Testis (tissue), 3 donors: ENCODE measurements around the gene KRTAP9-6. TPM values are rescaled to one million over a fixed set of nuclear protein-coding genes. Genes with fewer than 3 reads are reported as not detected.
"Not testable (repeated sequence)": the region's sequence is repeated elsewhere in the genome, so short reads cannot be mapped to it uniquely, and the experiment has no call there.

ENCODE experiments used
- DNase-seq: peaks from one replicate; pipeline ENCODE4 v3.0.0-alpha.2; 2019
- H3K27ac ChIP-seq, 2 donors: fragments of 200-600 bp; sonication (generic); one replicate each; pipeline ENCODE4 v1.5.1; 2019
- H3K27me3 ChIP-seq: fragments of 200-600 bp; sonication (generic); one replicate; pipeline ENCODE4 v1.5.1; 2019
- H3K36me3 ChIP-seq: fragments of 200-600 bp; sonication (generic); one replicate; pipeline ENCODE4 v1.5.1; 2017; ENCODE audit warnings: low read depth; ENCODE audit errors: missing control alignments
- H3K4me1 ChIP-seq: fragments of 200-600 bp; sonication (generic); one replicate; pipeline ENCODE4 v1.5.1; 2019
- H3K4me3 ChIP-seq, 2 donors: fragments of 200-600 bp; sonication (generic); one replicate each; pipeline ENCODE4 v1.5.1; 2017 to 2019
- H3K9me3 ChIP-seq: fragments of 200-600 bp; sonication (generic); one replicate; pipeline ENCODE4 v1.5.1; 2017
- POLR2A ChIP-seq: fragments of 450-650 bp; IDR thresholded peaks from one replicate; pipeline ENCODE4 v1.6.1; 2017; ENCODE audit warnings: antibody characterized with exemption, mild to moderate bottlenecking, moderate library complexity
- WGBS, 2 donors: methylation state at CpG; one replicate each; pipeline ENCODE4 v1.1.5; 2018; 5-methylcytosine and 5-hydroxymethylcytosine counted together
- intact Hi-C: fragments of 100-400 bp; cut with DNase I; formaldehyde crosslinking; loops from one replicate; pipeline ENCODE4 v1.15.1; 2023; ENCODE audit warnings: low total_unique reads
- polyA plus RNA-seq: library from polyadenylated mRNA; stranded (reverse); fragments of 350-450 nt; fragmentation: Illumina TruSeq; extraction: RNeasy Lipid Tissue Mini Kit (QIAGEN cat#74804); gene quantifications from one replicate; pipeline ENCODE4 v1.2.3, GENCODE V29; 2014; ENCODE audit warnings: low read depth, low replicate concordance; ENCODE audit not compliant: insufficient read depth
- total RNA-seq, 2 donors: library from RNA; depleted of rRNA; stranded (reverse); fragments of >200 nt; gene quantifications; one replicate each; pipeline ENCODE4 v1.2.3, GENCODE V29; 2016
- TF ChIP-seq, protein P1 (sequence below), 3 experiments: fragments of 450-650 bp in 2 of 3; fragments of 200-600 bp in 1 of 3; sonication (generic) in 1 of 3; IDR thresholded peaks; one replicate each; pipeline ENCODE4 v1.5.1; 2016 to 2019; ENCODE audit warnings: antibody characterized with exemption in 3 of 3, mild to moderate bottlenecking in 2 of 3, moderate library complexity in 1 of 3

Gene KRTAP9-6
- total and polyA plus RNA-seq, 3 donors from 2014 or later, result not detected

DNA sequence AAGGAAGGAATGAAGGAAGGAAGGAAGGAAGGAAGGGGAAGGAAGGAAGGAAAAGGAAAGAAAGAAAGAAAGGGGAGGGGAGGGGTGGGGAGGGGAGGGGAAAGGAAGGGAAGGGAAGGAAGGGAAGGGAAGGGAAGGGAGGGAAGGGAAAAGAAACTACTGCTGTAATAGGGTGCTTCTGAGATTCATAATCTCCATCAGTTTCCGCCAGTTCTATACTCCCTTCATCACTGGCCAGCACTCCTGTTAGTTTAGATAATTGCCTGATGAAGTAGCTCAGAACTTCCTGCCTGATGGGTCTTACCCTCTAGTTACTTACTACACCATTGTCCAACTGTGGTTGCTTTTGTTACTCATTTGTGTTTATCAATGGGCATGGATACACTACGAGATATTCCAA, 2.0 kb upstream of the KRTAP9-6 start:
- DNase-seq, result no peak
- H3K36me3 ChIP-seq, result no peaks in the 10 kb centered on the region
- H3K27ac ChIP-seq, result no peak overlapping the region
- 66 to 82% methylated on average over 2 of the region's 2 CpGs for WGBS, 2 donors
- no peak for TF ChIP-seq POLR2A
- TF ChIP-seq, protein P1, sequence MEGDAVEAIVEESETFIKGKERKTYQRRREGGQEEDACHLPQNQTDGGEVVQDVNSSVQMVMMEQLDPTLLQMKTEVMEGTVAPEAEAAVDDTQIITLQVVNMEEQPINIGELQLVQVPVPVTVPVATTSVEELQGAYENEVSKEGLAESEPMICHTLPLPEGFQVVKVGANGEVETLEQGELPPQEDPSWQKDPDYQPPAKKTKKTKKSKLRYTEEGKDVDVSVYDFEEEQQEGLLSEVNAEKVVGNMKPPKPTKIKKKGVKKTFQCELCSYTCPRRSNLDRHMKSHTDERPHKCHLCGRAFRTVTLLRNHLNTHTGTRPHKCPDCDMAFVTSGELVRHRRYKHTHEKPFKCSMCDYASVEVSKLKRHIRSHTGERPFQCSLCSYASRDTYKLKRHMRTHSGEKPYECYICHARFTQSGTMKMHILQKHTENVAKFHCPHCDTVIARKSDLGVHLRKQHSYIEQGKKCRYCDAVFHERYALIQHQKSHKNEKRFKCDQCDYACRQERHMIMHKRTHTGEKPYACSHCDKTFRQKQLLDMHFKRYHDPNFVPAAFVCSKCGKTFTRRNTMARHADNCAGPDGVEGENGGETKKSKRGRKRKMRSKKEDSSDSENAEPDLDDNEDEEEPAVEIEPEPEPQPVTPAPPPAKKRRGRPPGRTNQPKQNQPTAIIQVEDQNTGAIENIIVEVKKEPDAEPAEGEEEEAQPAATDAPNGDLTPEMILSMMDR (IDR thresholded peaks at IDR 0.05), result no peak
- intact Hi-C loops, result no loop called here
- H3K9me3 ChIP-seq, result no peaks in the 10 kb centered on the region
- no peaks in the 10 kb centered on the region for H3K27me3 ChIP-seq
- no peaks in the 10 kb centered on the region for H3K4me1 ChIP-seq
- H3K4me3 ChIP-seq, result no peak overlapping the region

DNA sequence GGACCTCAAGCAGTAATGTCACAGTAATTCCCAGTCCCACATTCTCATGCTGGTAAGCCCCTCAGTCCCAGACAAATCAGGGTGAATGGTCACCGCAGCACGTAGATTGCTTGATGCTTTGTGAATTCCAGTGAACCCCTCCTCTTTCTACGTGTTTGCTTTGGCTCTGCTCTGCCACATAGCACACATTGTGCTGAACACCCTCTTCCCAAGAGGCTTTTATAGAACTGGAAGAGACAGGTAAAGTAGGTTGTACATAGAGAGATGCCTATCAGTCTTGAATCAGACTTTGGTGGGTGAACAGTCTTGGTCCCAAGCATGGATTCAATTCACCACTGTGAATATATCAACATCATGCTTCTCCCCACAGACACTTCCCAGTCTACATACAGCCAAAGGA, 579 bp upstream of the KRTAP9-6 start:
- Histone ChIP-seq H3K4me1 (no peaks in the 10 kb centered on the region), H3K36me3 (no peaks in the 10 kb centered on the region), H3K4me3 (no peak overlapping the region), H3K27me3 (no peaks in the 10 kb centered on the region), H3K9me3 (no peaks in the 10 kb centered on the region), H3K27ac (no peak overlapping the region)
- intact Hi-C loops, result no loop called here
- 73 to 84% methylated on average over 3 of the region's 3 CpGs for WGBS, 2 donors
- DNase-seq, result no peak
- TF ChIP-seq, protein P1 (IDR thresholded peaks at IDR 0.05), result no peak
- no peak for TF ChIP-seq POLR2A

DNA sequence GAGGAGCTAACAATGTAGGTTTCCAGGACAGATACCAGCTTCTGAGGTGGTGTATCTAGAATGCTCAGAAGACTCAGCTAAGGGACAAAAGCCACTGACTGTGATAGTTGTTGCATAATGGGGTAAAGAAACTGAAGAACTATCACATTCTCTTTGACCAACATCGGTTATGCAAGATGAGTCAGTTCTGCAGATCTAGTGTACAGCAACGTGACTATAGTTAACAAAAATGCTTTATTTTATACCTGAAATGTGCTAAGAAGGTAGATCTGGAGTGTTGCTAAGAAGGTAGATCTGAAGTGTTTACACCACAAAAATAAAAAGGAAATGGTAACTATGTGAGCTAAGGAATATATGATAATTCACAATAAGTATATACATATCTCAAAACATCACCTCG, 2.5 kb downstream of the KRTAP9-6 start:
- no peak for TF ChIP-seq POLR2A
- TF ChIP-seq, protein P1 (IDR thresholded peaks at IDR 0.05), result no peak
- Histone ChIP-seq H3K4me1 (no peaks in the 10 kb centered on the region), H3K9me3 (no peaks in the 10 kb centered on the region), H3K27me3 (no peaks in the 10 kb centered on the region), H3K4me3 (no peak overlapping the region), H3K36me3 (no peaks in the 10 kb centered on the region), H3K27ac (no peak overlapping the region)
- intact Hi-C loops, result no loop called here
- DNase-seq, result no peak
- WGBS, 2 donors, result no CpG with 5 or more reads among the region's 3 CpGs

DNA sequence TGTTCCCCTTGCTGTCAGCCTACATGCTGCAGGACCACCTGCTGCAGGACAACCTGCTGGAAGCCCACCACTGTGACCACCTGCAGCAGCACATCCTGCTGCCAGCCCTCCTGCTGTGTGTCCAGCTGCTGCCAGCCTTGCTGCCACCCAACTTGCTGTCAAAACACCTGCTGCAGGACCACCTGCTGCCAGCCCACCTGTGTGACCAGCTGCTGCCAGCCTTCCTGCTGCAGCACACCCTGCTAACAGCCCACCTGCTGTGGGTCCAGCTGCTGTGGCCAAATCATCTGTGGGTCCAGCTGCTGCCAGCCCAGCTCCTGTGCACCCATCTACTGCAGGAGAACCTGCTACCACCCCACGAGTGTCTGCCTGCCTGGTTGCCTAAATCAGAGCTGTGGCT, 6.1 kb downstream of the KRTAP9-6 start:
- H3K4me3 ChIP-seq, H3K9me3 ChIP-seq, intact Hi-C loops, H3K36me3 ChIP-seq, H3K27ac ChIP-seq, DNase-seq, H3K27me3 ChIP-seq, H3K4me1 ChIP-seq: not testable (repeated sequence)
- WGBS, 2 donors, result no CpG with 5 or more reads among the region's 1 CpG

DNA sequence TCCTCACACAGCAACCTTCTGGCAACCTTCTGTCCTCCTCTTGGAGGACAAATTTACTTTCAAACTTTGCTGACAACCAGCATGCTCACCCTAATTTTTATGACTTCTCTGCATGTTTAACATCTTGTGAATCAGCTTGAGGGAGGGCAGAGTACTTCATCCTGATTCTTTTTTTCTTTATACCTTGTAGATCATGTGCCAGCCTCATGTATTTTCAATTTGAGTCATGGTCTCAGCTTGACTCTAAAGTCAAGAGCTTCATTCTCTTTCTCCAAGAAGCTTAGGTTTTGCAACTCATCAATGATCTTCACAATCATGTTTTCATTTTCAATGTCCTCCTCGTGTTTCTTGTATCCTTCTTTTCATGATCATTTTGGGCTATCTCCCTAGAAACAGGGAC, 6.7 kb downstream of the KRTAP9-6 start:
- Histone ChIP-seq H3K27ac (no peak overlapping the region), H3K9me3 (no peaks in the 10 kb centered on the region), H3K4me1 (no peaks in the 10 kb centered on the region), H3K36me3 (no peaks in the 10 kb centered on the region), H3K27me3 (no peaks in the 10 kb centered on the region), H3K4me3 (no peak overlapping the region)
- no peak for DNase-seq
- intact Hi-C loops, result no loop called here
- no CpG with 5 or more reads among the region's 1 CpG for WGBS, 2 donors
- no peak for TF ChIP-seq POLR2A
- TF ChIP-seq, protein P1 (IDR thresholded peaks at IDR 0.05), result no peak

DNA sequence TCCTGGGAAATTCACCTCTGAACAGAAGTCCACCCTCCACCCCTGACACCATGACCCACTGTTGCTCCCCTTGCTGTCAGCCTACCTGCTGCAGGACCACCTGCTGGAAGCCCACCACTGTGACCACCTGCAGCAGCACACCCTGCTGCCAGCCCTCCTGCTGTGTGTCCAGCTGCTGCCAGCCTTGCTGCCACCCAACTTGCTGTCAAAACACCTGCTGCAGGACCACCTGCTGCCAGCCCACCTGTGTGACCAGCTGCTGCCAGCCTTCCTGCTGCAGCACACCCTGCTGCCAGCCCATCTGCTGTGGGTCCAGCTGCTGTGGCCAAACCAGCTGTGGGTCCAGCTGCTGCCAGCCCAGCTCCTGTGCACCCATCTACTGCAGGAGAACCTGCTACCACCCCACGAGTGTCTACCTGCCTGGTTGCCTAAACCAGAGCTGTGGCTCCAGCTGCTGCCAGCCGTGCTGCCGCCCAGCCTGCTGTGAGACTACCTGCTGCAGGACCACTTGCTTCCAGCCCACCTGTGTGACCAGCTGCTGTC, 10.5 kb downstream of the KRTAP9-6 start, which contains the start of gene KRTAP9-7:
Gene KRTAP9-7, plus strand, starts transcription at position 51 of the 543 bp plus-strand sequence. Its CDS starts 0 bp downstream, at position 51.
- H3K27me3 ChIP-seq, H3K9me3 ChIP-seq, H3K4me1 ChIP-seq, intact Hi-C loops, H3K4me3 ChIP-seq, H3K36me3 ChIP-seq, H3K27ac ChIP-seq, DNase-seq: not testable (repeated sequence)
- 80 to 100% methylated on average over 2 to 3 of the region's 3 CpGs for WGBS, 2 donors
